HG03025 (cell line): Measurements from ENCODE around the gene ZDHHC20.
A peak's percentile ranks its signal among the peaks of the same experiment; 100 is the strongest.

ENCODE experiments used
- ATAC-seq: cut with Tn5 transposase; IDR thresholded peaks from one replicate; pipeline ENCODE4 v1.9.1; 2021; ENCODE audit warnings: mild to moderate bottlenecking, moderate library complexity; ENCODE audit not compliant: unreplicated experiment, low FRiP score

The ZDHHC20 gene

GRCh38 chr13:21364357-21364756 lies 94.7 kb downstream of the ZDHHC20 start:
- ATAC-seq, result no peak

DNA sequence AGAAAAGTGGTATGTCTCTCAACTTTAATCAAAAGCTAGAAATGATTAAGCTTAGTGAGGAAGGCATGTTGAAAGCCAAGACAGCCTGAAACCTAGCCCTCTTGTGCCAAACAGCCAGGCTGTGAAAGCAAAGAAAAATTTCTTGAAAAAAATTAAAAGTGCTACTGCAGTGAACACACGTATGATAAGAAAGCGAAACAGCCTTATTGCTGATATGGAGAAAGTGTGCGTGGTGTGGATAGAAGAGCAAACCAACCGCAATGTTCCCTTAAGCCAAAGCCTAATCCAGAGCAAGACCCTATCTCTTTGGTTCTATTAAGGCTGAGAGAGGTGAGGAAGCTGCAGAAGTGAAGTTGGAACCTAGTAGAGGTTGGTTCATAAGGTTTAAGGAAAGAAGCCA lies 96.4 kb downstream of the ZDHHC20 start:
- ATAC-seq, result no peak

- no peak for ATAC-seq
Measured at GRCh38 chr13:21361706-21362105, 97.4 kb downstream of the ZDHHC20 start.

GRCh38 chr13:21361123-21361522 lies 98.0 kb downstream of the ZDHHC20 start:
- no peak for ATAC-seq

- ATAC-seq, result no peak
Measured at GRCh38 chr13:21360463-21360862, 98.6 kb downstream of the ZDHHC20 start.

GRCh38 chr13:21359855-21360254 lies 99.2 kb downstream of the ZDHHC20 start:
- ATAC-seq, result no peak

GRCh38 chr13:21355304-21355703 lies 103.8 kb downstream of the ZDHHC20 start:
- no peak for ATAC-seq

- no peak for ATAC-seq
Measured at GRCh38 chr13:21354721-21355120, 104.4 kb downstream of the ZDHHC20 start.

GRCh38 chr13:21348488-21349120 lies 110.5 kb downstream of the ZDHHC20 start:
- no peak for ATAC-seq

- no peak for ATAC-seq
Measured at GRCh38 chr13:21347753-21348318, 111.3 kb downstream of the ZDHHC20 start.

DNA sequence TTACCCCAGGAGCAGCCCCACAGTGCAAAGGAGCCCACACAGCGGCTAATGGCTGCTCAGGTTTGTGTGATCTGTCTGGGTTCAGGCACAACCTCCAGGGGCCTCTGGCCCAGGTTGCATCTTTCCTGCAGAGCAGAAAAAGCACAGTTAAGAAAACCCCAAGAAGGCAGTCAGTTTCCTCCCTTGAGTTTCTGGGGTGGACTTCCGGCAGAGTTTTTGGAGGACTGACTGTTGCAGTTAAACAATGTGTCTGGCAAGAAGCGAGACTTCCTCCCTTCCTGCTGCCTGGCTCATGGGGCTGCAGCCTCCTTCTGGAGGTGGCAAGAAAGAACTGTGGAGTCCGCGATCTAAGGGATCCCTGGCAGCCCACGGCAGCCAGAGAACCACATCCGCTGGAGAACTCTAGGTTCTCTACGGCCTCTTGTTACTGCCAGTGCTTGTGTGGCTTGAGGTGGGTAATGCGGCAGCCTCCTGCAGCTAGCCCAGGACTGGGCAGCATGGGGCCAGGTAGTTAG lies 114.4 kb downstream of the ZDHHC20 start:
- ATAC-seq, result no peak

DNA sequence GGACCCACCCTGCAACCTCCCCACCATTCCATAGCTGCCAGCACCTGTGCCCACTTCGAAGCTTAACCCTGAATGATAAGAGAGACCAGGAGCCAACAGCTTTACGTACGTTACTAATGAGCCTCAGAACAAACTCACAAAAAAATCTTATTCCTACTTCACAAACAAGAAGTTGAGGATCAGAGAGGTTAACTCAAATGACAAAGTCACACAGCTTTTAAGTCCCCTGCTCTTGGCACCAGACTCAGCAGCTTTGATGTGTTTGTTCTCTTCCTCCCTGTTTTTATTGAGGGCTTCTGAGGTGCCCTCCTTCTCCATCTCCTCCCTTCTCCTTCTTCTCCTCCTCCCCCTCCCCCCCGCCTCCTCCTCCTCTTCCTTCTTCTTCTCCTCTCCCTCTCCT lies 115.4 kb downstream of the ZDHHC20 start:
- no peak for ATAC-seq

DNA sequence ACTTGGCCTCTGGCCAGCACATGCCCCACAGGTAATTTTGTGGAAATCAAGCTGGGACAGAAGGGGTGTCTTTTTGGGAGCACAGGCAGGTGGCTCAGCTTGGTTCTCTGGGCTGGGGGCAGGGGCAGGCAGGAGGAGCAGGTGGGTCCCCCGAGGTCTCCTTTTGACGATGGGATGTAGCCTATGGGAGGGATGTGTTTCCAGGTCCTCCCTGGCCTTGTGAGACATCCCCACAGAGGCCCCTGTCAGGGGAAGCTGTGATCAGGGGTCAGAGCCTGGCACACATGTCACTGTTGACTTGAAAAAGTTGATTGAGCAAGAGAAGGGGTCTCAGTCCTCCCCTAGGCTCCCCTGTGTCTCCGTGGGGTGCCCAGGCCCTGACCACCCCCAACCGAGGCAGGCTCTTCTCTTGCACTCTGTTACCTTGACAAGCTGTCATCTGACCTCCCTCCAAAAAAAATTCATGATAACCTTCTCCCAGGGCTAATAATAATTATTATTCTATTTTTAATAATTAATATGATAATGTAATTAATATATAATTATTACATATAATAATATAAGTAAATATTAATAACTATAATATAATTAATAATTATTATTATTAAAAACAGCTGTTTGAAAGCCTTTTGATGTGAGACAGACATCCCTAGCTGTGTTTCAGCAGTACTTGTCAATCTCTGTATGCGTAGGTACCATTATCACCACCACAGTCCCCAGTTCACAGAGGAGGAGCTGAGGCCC lies 116.2 kb downstream of the ZDHHC20 start:
- no peak for ATAC-seq

GRCh38 chr13:21341637-21342422 lies 117.3 kb downstream of the ZDHHC20 start:
- ATAC-seq, result no peak

DNA sequence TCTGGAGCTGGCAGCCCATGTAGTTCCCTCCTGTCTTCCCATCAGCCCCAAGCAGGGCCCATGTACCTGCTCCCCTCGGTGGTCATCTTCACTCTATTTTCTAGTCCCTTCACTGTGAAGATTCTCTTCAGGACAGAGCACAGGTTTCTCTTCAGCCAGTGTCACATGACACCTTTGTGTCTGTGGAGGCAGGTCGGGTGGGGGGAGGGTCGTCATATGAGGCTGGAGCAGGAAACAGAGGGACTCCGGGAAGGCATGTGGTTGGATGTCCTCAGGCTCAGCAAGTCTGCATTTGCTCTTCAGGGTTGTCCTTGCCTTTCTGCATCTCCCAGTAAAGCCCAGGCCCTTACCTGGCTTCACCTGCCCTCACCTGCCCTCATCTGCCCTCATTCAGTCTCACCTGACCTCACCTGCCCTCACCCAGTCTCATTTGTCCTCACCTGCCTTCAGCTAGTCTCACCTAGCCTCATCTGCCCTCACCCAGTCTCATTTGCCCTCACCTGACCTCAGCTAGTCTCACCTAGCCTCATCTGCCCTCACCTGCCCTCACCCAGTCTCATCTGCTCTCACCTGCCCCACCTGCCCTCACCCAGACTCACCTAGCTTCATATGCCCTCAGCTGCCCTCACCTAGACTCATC lies 120.3 kb downstream of the ZDHHC20 start:
- no peak for ATAC-seq

GRCh38 chr13:21338156-21338555 lies 120.9 kb downstream of the ZDHHC20 start:
- ATAC-seq, result no peak

DNA sequence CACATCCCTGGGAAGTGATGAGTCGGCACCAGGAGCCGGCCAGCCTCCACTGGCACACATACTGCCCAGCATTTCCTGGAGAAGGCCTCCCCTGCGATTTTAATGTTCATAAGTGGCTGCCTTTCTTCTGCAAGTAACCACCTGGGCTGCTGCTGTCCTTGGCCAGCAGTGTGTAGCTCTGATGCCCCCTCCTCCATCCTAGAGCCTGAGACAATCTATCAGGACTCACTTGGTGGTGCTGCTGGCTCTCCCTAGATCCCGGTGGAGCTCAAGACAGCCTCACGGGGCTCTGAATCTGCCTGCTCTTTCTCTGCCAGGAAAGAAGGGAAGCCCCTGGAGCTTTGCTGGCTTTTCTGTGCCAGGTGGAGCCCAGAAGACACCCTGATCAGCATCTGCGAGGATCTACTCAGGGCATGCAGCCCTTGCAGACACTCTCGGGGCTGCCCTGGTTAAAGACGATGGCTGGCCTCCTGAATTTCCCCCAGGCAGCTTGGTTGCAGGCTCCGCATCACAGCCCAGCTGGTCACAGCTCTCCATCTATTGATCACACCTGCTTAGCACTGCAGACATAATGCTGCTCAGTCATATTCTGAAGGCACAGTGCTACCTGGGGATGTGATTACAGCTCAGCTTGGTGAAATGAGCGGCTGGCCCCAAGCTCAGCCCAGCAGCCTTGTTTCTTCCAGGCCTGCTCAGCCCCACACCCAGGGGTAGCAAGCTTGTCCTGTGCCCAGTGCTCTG lies 122.3 kb downstream of the ZDHHC20 start:
- ATAC-seq, result no peak

DNA sequence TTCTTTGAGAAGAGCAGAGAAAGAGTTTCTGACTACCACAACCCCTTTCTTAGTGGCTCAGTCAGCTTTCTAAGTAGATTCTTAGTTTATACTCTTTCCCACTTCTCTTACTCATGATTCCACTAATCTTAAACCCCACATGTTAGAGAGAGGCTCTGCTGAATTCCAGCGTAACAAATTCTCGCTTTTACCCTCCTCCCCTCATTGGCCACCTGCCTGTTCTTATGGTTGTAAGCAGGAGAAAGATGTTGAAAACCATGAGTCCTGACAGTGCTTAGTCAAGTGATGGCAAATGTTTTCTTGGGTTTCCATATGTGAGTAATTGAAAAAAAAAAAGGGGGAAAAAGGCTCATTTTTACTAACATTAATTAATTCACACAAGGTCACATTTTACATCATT lies 125.9 kb downstream of the ZDHHC20 start:
- ATAC-seq, result no peak

DNA sequence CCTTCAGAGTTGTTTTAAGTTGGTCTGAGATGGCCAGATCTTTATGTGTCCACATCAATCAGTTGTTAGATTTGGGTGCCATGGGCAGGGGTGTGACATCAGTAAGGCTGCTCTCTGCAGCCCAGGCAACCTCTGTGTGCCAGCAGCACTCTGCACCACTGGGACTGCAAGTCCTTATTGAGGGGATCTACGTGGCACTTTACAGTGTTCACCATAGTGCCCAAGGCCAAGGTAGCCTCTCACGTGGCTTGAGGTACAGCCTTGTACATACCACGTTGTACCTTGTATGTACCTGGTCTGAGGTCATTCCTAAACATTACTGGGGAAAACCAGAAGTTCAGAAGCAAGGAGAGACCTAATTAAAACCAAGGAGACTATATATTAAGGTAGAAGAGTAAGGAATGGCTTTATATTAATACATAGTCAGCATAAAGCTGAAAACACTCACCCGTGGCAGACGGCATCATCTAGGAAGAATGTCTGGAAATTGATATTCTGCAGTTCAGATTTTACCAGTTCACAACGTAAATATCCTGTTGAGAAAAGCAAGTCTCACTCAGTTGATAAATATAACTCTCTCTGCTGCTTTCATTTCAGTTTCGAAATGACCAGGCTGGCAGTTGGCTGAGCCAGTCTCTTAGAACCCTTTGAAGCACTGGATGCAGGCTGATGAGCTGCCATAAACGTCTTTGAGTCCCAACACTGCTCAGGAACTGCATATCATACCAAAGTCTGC lies 128.8 kb downstream of the ZDHHC20 start:
- peak; percentile 69 for ATAC-seq
